PC-3 (cell line): ENCODE data around the gene KLK8. TPM values are rescaled to one million over a fixed set of nuclear protein-coding genes. Genes with fewer than 3 reads are reported as not detected.
A peak's percentile ranks its signal among the peaks of the same experiment; 100 is the strongest.

Source experiments
- ATAC-seq: fragments of 200-7000 bp; cut with Tn5 transposase; 2 replicates; pipeline ENCODE4 v1.9.1; 2020; ENCODE audit warnings: mild to moderate bottlenecking, moderate library complexity
- BruUV-seq: library from RNA; stranded (reverse); fragments of 400-500 nt; replicated peaks from 2 replicates; lab custom pipeline; 2021; lab: Mats Ljungman, UMichigan
- CTCF ChIA-PET: fragments of 300-600 bp; sonication (Branson Sonifier 250); formaldehyde crosslinking; loops from one replicate; lab custom pipeline; 2022; ENCODE audit warnings: antibody characterized with exemption; lab: Charles Lee
- POLR2A ChIA-PET: fragments of 300-600 bp; sonication (Branson Sonifier 250); formaldehyde crosslinking; loops from one replicate; lab custom pipeline; 2022; ENCODE audit warnings: antibody characterized with exemption; ENCODE audit not compliant: unreplicated experiment; lab: Charles Lee
- DNase-seq: peaks from one replicate; pipeline ENCODE4 v3.0.0-alpha.2; 2015
- H2AFZ ChIP-seq: fragments of 300-600 bp; sonication (generic); 2 replicates; pipeline ENCODE4 v1.6.0; 2016; ENCODE audit warnings: antibody characterized with exemption, low read length
- H3F3A ChIP-seq: fragments of 300-600 bp; sonication (generic); one replicate; pipeline ENCODE4 v1.6.0; 2017; ENCODE audit warnings: antibody characterized with exemption, low read length, control low read depth, mild to moderate bottlenecking; ENCODE audit not compliant: unreplicated experiment
- H3K27ac ChIP-seq: fragments of 300-600 bp; sonication (generic); 2 replicates; pipeline ENCODE4 v1.5.1; 2016; ENCODE audit warnings: mild to moderate bottlenecking, low read length
- H3K27me3 ChIP-seq: fragments of 300-600 bp; sonication (generic); 2 replicates; pipeline ENCODE4 v1.6.1; 2016; ENCODE audit warnings: low read length, mixed read lengths
- H3K36me3 ChIP-seq: fragments of 300-600 bp; sonication (generic); 2 replicates; pipeline ENCODE4 v1.6.1; 2016; ENCODE audit warnings: low read depth, mixed run types, low read length, mixed read lengths
- H3K4me1 ChIP-seq: fragments of 300-600 bp; sonication (generic); 2 replicates; pipeline ENCODE4 v1.5.1; 2016; ENCODE audit warnings: low read length; ENCODE audit not compliant: insufficient read depth
- H3K4me2 ChIP-seq: fragments of 300-600 bp; sonication (generic); 2 replicates; pipeline ENCODE4 v1.6.0; 2016; ENCODE audit warnings: low read length
- H3K4me3 ChIP-seq: fragments of 300-600 bp; sonication (generic); 2 replicates; pipeline ENCODE4 v1.5.1; 2016; ENCODE audit warnings: mild to moderate bottlenecking, low read length, mixed read lengths
- H3K79me2 ChIP-seq: fragments of 300-600 bp; sonication (generic); 2 replicates; pipeline ENCODE4 v1.6.1; 2017; ENCODE audit warnings: low read length, mixed read lengths
- H3K9ac ChIP-seq: fragments of 300-600 bp; sonication (generic); 2 replicates; pipeline ENCODE4 v1.6.0; 2016; ENCODE audit warnings: mild to moderate bottlenecking, low read length
- H3K9me2 ChIP-seq: fragments of 300-600 bp; sonication (generic); replicated peaks from 2 replicates; pipeline ENCODE4 v1.6.1; 2016; ENCODE audit warnings: mixed run types, low read length, mixed read lengths
- H3K9me3 ChIP-seq: fragments of 300-600 bp; sonication (generic); 2 replicates; pipeline ENCODE4 v1.6.1; 2016; ENCODE audit warnings: low read length, mixed read lengths
- H4K20me1 ChIP-seq: fragments of 300-600 bp; sonication (generic); 2 replicates; pipeline ENCODE4 v1.6.1; 2016; ENCODE audit warnings: low read length, mixed read lengths
- EZH2 ChIP-seq: fragments of 300-600 bp; sonication (generic); IDR thresholded peaks from one replicate; pipeline ENCODE4 v1.6.1; 2017; ENCODE audit warnings: antibody characterized with exemption, mild to moderate bottlenecking, low read length; ENCODE audit not compliant: unreplicated experiment
- EZH2phosphoT487 ChIP-seq: fragments of 300-600 bp; sonication (generic); IDR thresholded peaks from 2 replicates; pipeline ENCODE4 v1.6.1; 2018; ENCODE audit warnings: mild to moderate bottlenecking, antibody characterized with exemption, low read length, borderline replicate concordance
- intact Hi-C: fragments of 100-400 bp; cut with micrococcal nuclease; formaldehyde crosslinking; loops from 2 replicates; pipeline ENCODE4 v1.9.0; 2023
- total RNA-seq: library from RNA; depleted of rRNA; stranded (reverse); fragments of >200 nt; gene quantifications from 2 replicates; pipeline ENCODE4 v1.2.3, GENCODE V29; 2014
- TF ChIP-seq, protein P1 (sequence below): fragments of 300-600 bp; sonication (generic); conservative IDR thresholded peaks from 2 replicates; pipeline ENCODE4 v1.5.1; 2017; ENCODE audit warnings: antibody characterized with exemption, low read depth, mild to moderate bottlenecking, low read length

KLK8 gene
- total RNA-seq, 1 experiment from 2014 or later = 2.3 TPM

DNA sequence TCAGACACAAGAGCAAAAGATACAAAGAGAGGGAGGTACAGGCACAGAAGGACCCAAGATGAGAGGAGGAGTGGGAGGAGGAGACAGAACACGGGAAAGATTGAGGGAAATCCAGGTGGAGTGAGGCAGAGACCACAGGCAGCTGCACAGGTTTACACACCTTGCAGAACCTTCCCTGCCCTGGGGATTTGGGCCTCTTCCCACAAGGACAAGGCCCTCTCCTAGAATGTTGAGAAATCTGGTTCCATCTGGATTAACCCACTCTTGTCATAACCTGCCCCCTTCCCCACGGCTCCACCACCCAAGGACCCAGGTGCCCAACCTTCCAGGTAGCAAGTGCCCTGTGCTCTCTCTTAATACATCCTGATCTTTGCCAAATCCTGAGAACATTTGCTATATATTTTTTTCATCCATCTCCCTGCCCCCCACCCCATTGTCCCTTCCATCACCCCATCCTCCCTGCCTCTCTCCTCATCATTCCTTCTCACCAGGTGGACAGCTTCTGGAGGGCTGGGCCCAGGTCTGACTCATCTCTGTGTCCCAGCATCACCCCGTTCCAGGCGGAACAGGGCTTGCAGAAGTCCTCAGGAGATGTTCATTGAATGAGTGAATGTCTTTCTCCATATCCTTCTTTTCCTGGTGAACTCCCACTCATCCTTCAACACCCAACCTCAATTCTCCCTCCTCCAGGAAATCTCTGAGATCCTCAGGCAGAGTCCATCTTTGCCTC is 8.8 kb upstream of the KLK8 start:
- DNase-seq (peak; percentile 43), ATAC-seq (no peak; the same call in 1 of the 2 replicates)
- Histone ChIP-seq H3K9me2 (no peaks in the 10 kb centered on the region), H4K20me1 (no peaks in the 10 kb centered on the region), H3K4me1 (peaks cover 19% of the 10 kb centered on the region; the same call in 1 of the 2 replicates), H3F3A (no peaks in the 10 kb centered on the region), H3K9me3 (0 out of 2 replicates have a peak, but pooled peaks cover 4% of the 10 kb centered on the region), H3K79me2 (no peaks in the 10 kb centered on the region), H3K27ac (no peak overlapping the region), H2AFZ (no peak overlapping the region), H3K36me3 (no peaks in the 10 kb centered on the region), H3K4me3 (no peak overlapping the region), H3K27me3 (no peaks in the 10 kb centered on the region), H3K4me2 (no peak overlapping the region), H3K9ac (no peak overlapping the region)
- TF ChIP-seq EZH2 (no peak), EZH2phosphoT487 (no peak)
- TF ChIP-seq, protein P1, sequence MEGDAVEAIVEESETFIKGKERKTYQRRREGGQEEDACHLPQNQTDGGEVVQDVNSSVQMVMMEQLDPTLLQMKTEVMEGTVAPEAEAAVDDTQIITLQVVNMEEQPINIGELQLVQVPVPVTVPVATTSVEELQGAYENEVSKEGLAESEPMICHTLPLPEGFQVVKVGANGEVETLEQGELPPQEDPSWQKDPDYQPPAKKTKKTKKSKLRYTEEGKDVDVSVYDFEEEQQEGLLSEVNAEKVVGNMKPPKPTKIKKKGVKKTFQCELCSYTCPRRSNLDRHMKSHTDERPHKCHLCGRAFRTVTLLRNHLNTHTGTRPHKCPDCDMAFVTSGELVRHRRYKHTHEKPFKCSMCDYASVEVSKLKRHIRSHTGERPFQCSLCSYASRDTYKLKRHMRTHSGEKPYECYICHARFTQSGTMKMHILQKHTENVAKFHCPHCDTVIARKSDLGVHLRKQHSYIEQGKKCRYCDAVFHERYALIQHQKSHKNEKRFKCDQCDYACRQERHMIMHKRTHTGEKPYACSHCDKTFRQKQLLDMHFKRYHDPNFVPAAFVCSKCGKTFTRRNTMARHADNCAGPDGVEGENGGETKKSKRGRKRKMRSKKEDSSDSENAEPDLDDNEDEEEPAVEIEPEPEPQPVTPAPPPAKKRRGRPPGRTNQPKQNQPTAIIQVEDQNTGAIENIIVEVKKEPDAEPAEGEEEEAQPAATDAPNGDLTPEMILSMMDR = no peak
- no TSS peak for BruUV-seq
- intact Hi-C loops = no loop called here
- ChIA-PET POLR2A (no interaction called here), CTCF (no interaction called here)

DNA sequence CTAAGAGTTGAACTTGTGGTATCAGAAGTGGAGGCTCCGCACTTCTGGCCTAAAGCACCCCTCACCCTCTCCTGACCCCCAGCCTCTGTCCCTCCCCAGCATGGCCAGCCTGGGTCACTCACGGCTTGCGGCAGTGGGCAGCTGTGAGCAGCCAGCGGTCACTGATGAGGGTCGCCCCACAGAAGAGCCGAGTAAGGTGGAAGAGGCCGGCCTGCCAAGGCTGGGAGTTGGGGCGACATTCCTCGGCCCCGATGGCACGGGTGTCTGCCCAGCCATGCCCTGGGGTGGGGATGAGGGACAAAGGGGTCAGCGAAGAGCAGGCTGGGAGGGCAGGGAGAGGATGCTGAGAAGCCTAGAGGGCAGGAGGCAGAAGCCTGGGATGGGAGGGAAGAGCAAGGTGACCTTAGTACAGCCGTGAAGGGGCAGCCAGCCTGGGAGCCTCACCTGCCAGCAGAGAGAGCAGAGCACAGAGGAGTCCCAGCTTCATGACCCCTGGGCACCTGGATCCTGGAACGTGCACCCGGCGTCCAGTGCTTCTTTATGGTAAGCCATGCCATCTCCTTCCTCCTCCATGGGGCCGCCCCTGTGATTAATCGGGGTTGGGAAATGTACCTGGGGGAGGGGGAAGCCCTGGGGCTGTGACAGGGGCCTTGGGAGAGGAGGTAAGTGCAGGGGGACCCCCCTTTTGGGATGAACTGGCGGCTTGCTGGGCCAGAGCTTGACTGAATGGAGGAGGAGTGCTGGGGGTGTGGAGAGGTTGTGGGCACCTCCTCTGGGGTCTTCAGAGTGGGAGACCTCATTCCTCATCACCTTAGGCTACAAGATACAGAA is 7.9 kb upstream of the KLK8 start:
- ATAC-seq = no peak
- ChIA-PET POLR2A (no interaction called here), CTCF (no interaction called here)
- no peak for DNase-seq
- H2AFZ ChIP-seq = no peak overlapping the region
- H3K9me2 ChIP-seq = no peaks in the 10 kb centered on the region
- no peaks in the 10 kb centered on the region for H3F3A ChIP-seq
- no peaks in the 10 kb centered on the region for H3K79me2 ChIP-seq
- H4K20me1 ChIP-seq = no peaks in the 10 kb centered on the region
- H3K36me3 ChIP-seq = no peaks in the 10 kb centered on the region
- intact Hi-C loops = no loop called here
- no peak overlapping the region for H3K4me2 ChIP-seq
- peaks cover 19% of the 10 kb centered on the region; the same call in 1 of the 2 replicates for H3K4me1 ChIP-seq
- H3K4me3 ChIP-seq = no peak overlapping the region
- BruUV-seq = no TSS peak
- TF ChIP-seq EZH2 = no peak
- no peak for TF ChIP-seq EZH2phosphoT487
- TF ChIP-seq, protein P1 = no peak
- H3K9ac ChIP-seq = no peak overlapping the region
- no peak overlapping the region for H3K27ac ChIP-seq
- H3K9me3 ChIP-seq = 0 out of 2 replicates have a peak, but pooled peaks cover 4% of the 10 kb centered on the region
- no peaks in the 10 kb centered on the region for H3K27me3 ChIP-seq

DNA sequence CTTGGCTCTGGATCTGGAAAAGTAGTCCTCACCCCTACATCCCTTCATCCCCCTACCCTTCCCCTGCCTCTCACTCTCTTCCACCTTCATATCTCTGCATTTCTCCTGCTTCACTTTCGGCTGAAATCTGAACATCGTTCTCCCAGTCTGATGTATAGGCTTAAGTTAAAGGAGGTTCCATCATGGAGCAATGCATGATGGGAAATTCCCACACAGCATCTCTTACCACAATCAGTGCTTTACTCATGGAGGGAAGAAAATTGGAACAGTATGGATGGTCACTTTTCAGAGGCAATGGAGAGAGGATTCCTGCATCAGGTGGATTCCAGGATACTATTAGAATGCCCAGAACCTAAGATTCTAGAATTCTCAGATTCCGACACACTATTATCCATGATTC is 6.1 kb upstream of the KLK8 start:
- peaks cover 12% of the 10 kb centered on the region; the same call in 1 of the 2 replicates for H3K4me1 ChIP-seq
- TF ChIP-seq, protein P1 = no peak
- no peak for TF ChIP-seq EZH2phosphoT487
- no peak for TF ChIP-seq EZH2
- no peaks in the 10 kb centered on the region for H3K36me3 ChIP-seq
- POLR2A ChIA-PET = no interaction called here
- H2AFZ ChIP-seq = no peak overlapping the region
- no peaks in the 10 kb centered on the region for H3K27me3 ChIP-seq
- ATAC-seq = no peak
- H3K9me3 ChIP-seq = 0 out of 2 replicates have a peak, but pooled peaks cover 2% of the 10 kb centered on the region
- BruUV-seq = no TSS peak
- CTCF ChIA-PET = no interaction called here
- H3K4me3 ChIP-seq = no peak overlapping the region
- H4K20me1 ChIP-seq = no peaks in the 10 kb centered on the region
- no peaks in the 10 kb centered on the region for H3F3A ChIP-seq
- no peaks in the 10 kb centered on the region for H3K79me2 ChIP-seq
- intact Hi-C loops = no loop called here
- no peak for DNase-seq
- H3K27ac ChIP-seq = no peak overlapping the region
- no peaks in the 10 kb centered on the region for H3K9me2 ChIP-seq
- H3K9ac ChIP-seq = no peak overlapping the region
- H3K4me2 ChIP-seq = no peak overlapping the region
